Karpas-422 (cell line): ENCODE results near the gene HOXA3. TPM values are rescaled to one million over a fixed set of nuclear protein-coding genes. Genes with fewer than 3 reads are reported as not detected.

Experiments used
- DNase-seq: peaks from one replicate; pipeline ENCODE4 v3.0.0-alpha.2; 2015
- H2AFZ ChIP-seq: fragments of 200-600 bp; sonication (generic); 2 replicates; pipeline ENCODE4 v1.6.1; 2014; ENCODE audit warnings: antibody characterized with exemption, low read length, mixed read lengths
- H3K27ac ChIP-seq: fragments of 200-600 bp; sonication (generic); 2 replicates; pipeline ENCODE4 v1.5.1; 2014; ENCODE audit warnings: mild to moderate bottlenecking, low read length, moderate library complexity
- H3K27me3 ChIP-seq: fragments of 200-600 bp; sonication (generic); 2 replicates; pipeline ENCODE4 v1.6.1; 2014; ENCODE audit warnings: low read length, mixed read lengths
- H3K36me3 ChIP-seq: fragments of 200-600 bp; sonication (generic); 2 replicates; pipeline ENCODE4 v1.6.1; 2014; ENCODE audit warnings: low read length, mixed read lengths; ENCODE audit not compliant: insufficient read depth
- H3K4me1 ChIP-seq: fragments of 200-600 bp; sonication (generic); 2 replicates; pipeline ENCODE4 v1.6.1; 2014; ENCODE audit warnings: mild to moderate bottlenecking, low read length, mixed read lengths
- H3K4me2 ChIP-seq: fragments of 200-600 bp; sonication (generic); 2 replicates; pipeline ENCODE4 v1.6.1; 2014; ENCODE audit warnings: low read length, low read depth, mild to moderate bottlenecking; ENCODE audit not compliant: poor library complexity, severe bottlenecking
- H3K4me3 ChIP-seq: fragments of 200-600 bp; sonication (generic); 2 replicates; pipeline ENCODE4 v1.5.1; 2014; ENCODE audit warnings: mild to moderate bottlenecking, antibody characterized with exemption, low read length, mixed read lengths
- H3K79me2 ChIP-seq: fragments of 200-600 bp; sonication (generic); 2 replicates; pipeline ENCODE4 v1.6.1; 2014; ENCODE audit warnings: mild to moderate bottlenecking, low read length, mixed read lengths
- H3K9ac ChIP-seq: fragments of 200-600 bp; sonication (generic); 2 replicates; pipeline ENCODE4 v1.6.0; 2014; ENCODE audit warnings: low read length
- H3K9me2 ChIP-seq: fragments of 200-600 bp; sonication (generic), shearing (Covaris generic); replicated peaks from 2 replicates; pipeline ENCODE4 v1.6.0; 2014; ENCODE audit warnings: mild to moderate bottlenecking, low read length, moderate library complexity; ENCODE audit not compliant: insufficient read depth
- H3K9me3 ChIP-seq: fragments of 300-700, 200-600 bp; sonication (generic); 2 replicates; pipeline ENCODE4 v1.6.1; 2014; ENCODE audit warnings: low read length, mixed read lengths
- H4K20me1 ChIP-seq: fragments of 200-600 bp; sonication (generic); 2 replicates; pipeline ENCODE4 v1.6.1; 2014; ENCODE audit warnings: mild to moderate bottlenecking, antibody characterized with exemption, low read length, low read depth; ENCODE audit not compliant: insufficient read depth
- total RNA-seq: library from RNA; depleted of rRNA; stranded (reverse); fragments of >200 nt; shearing (Covaris generic); gene quantifications from 2 replicates; pipeline ENCODE4 v1.2.3, GENCODE V29; 2014; ENCODE audit warnings: low replicate concordance

The HOXA3 gene
- total RNA-seq, 1 experiment from 2014 or later, result 1.3 TPM

DNA sequence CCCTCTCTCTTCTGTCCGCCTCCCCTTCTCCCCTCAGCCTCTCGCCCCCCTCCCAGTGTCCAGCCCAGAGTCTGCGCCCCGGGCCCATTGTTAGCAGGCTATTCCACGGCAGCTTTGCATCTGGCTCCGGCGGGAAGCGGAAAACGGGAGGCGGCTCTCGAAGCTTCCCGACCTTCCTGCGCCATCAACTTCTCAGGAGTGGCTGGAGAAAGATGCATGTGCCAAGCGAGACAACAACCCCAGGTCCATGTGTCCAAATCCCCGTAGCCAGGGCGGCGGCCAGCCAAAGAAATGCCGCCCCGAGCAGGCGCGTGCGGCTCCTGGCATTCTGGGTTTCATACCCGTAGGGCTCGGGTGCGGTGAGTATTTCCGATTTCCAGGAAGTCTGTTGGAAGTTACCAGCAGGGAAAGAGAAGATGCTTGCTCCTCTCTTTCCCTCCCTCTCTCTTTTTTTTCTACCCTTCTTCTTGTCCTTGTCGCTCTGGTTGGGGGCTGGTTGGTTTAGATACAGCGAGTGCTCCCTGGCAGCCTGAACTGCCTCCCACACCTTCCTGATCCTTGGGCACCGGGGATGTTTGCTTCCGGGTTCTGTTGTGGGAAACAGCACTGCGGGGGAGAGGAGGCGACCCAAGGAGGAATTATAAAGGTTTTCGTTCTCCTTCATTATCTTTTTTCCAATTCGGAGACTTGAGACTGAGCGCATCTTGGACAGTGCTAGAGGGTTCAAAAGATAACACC lies 48.7 kb downstream of the HOXA3 start:
- no peaks in the 10 kb centered on the region for H3K79me2 ChIP-seq
- H2AFZ ChIP-seq, result no peak overlapping the region
- H3K9me2 ChIP-seq, result no peaks in the 10 kb centered on the region
- H3K4me2 ChIP-seq, result no peak overlapping the region
- H3K9me3 ChIP-seq, result no peaks in the 10 kb centered on the region
- 0 out of 2 replicates have a peak, but pooled peaks cover 8% of the 10 kb centered on the region for H4K20me1 ChIP-seq
- no peaks in the 10 kb centered on the region for H3K27me3 ChIP-seq
- no peak for DNase-seq
- H3K36me3 ChIP-seq, result no peaks in the 10 kb centered on the region
- no peak overlapping the region for H3K27ac ChIP-seq
- no peak overlapping the region for H3K9ac ChIP-seq
- no peaks in the 10 kb centered on the region for H3K4me1 ChIP-seq
- H3K4me3 ChIP-seq, result no peak overlapping the region

- no peak within 1 kb of the TSS for H3K4me2 ChIP-seq
- no peaks in the 10 kb centered on the region for H3K36me3 ChIP-seq
- no peaks in the 10 kb centered on the region for H3K9me3 ChIP-seq
- no peak within 1 kb of the TSS for H3K27ac ChIP-seq
- 0 out of 2 replicates have a peak, but pooled peaks cover 8% of the 10 kb centered on the region for H4K20me1 ChIP-seq
- peaks cover 4% of the 10 kb centered on the region for H3K79me2 ChIP-seq
- peaks cover under 1% of the 10 kb centered on the region for H3K4me1 ChIP-seq
- no peak within 1 kb of the TSS for H3K4me3 ChIP-seq
- H3K27me3 ChIP-seq, result no peaks in the 10 kb centered on the region
- no peak for DNase-seq
- no peaks in the 10 kb centered on the region for H3K9me2 ChIP-seq
- H3K9ac ChIP-seq, result no peak within 1 kb of the TSS
- no peak within 1 kb of the TSS for H2AFZ ChIP-seq
These were observed 49.6 kb downstream of the HOXA3 start, which contains the start of gene HOXA2 for GRCh38 chr7:27102581-27103442. Gene HOXA2 (minus strand): TSS chr7:27102683. CDS start chr7:27102500, 183 bp downstream.

GRCh38 chr7:27101957-27102580 lies 50.3 kb downstream of the HOXA3 start:
- Histone ChIP-seq H3K4me1 (peaks cover 8% of the 10 kb centered on the region), H3K4me3 (no peak overlapping the region), H3K9ac (no peak overlapping the region), H3K36me3 (no peaks in the 10 kb centered on the region), H3K9me2 (no peaks in the 10 kb centered on the region), H3K9me3 (no peaks in the 10 kb centered on the region), H3K79me2 (peaks cover 12% of the 10 kb centered on the region), H3K27ac (no peak overlapping the region), H4K20me1 (0 out of 2 replicates have a peak, but pooled peaks cover 8% of the 10 kb centered on the region), H3K4me2 (no peak overlapping the region), H2AFZ (no peak overlapping the region), H3K27me3 (no peaks in the 10 kb centered on the region)
- no peak for DNase-seq

DNA sequence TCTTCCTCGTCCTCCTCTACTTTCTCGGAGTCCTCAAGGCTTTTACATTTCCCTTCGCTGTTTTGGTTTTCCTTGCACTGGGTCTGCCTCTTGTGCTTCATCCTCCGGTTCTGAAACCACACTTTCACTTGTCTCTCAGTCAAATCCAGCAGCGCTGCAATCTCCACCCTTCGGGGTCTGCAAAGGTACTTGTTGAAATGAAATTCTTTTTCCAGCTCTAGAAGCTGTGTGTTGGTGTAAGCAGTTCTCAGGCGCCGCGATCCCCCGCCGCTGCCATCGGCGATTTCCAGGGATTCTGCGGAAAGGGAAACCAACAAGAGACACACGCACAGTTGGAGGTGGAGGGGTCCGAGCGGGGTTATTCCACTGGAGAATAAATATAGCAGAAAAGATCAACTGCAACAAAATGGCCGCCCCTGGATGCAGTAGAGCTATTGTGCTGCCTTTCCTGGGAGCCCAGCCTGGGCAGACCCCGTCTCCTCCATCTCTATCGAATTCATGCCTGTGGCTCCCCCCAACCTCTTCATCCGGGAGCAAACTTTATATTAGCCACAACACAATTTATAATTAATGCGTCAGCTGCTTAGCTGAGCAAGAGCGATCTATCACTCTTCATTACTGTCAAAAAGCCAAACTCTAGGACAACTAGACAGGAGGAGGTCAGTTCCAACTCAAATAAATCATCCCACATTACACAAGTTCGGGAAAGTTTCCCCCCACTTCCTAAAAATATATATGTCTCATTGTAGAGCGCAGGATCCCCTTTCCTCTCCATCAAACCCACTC lies 51.0 kb downstream of the HOXA3 start:
- H3K4me2 ChIP-seq, result no peak overlapping the region
- no peak overlapping the region for H3K27ac ChIP-seq
- H3K9ac ChIP-seq, result no peak overlapping the region
- H3K4me1 ChIP-seq, result peaks cover 11% of the 10 kb centered on the region
- no peak overlapping the region for H2AFZ ChIP-seq
- H3K27me3 ChIP-seq, result no peaks in the 10 kb centered on the region
- peaks cover 15% of the 10 kb centered on the region for H3K79me2 ChIP-seq
- no peak overlapping the region for H3K4me3 ChIP-seq
- H3K36me3 ChIP-seq, result no peaks in the 10 kb centered on the region
- no peaks in the 10 kb centered on the region for H3K9me3 ChIP-seq
- no peak for DNase-seq
- H3K9me2 ChIP-seq, result no peaks in the 10 kb centered on the region
- 0 out of 2 replicates have a peak, but pooled peaks cover 8% of the 10 kb centered on the region for H4K20me1 ChIP-seq

DNA sequence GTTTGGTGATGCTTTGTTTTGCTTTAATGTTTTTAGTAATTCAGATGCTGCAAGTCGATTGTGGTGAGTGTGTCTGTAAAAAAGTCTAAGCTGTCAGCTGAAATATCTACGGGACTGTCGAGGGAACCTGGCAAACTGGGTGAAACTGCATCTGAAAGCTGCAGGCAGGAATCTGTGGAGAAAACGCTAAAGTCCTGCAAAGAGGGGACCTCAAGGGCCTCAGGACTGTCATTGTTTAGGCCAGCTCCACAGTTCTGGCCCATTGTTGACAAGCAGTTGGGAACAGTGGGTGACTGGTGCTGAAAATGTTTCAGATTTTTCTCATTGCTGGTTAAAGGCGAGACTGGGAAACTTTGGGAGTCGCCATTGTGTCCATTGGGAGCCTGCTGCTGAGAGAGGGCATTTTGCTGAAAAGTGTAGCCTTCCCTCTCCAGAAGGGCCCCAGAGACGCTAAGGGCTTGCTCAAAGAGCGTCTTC lies 51.7 kb downstream of the HOXA3 start:
- no peak for DNase-seq
- no peaks in the 10 kb centered on the region for H3K9me2 ChIP-seq
- no peak overlapping the region for H3K4me3 ChIP-seq
- no peaks in the 10 kb centered on the region for H3K9me3 ChIP-seq
- H3K9ac ChIP-seq, result no peak overlapping the region
- H4K20me1 ChIP-seq, result 0 out of 2 replicates have a peak, but pooled peaks cover 8% of the 10 kb centered on the region
- no peaks in the 10 kb centered on the region for H3K27me3 ChIP-seq
- H3K27ac ChIP-seq, result no peak overlapping the region
- H3K79me2 ChIP-seq, result peaks cover 15% of the 10 kb centered on the region
- H3K4me1 ChIP-seq, result peaks cover 11% of the 10 kb centered on the region
- H2AFZ ChIP-seq, result no peak overlapping the region
- no peaks in the 10 kb centered on the region for H3K36me3 ChIP-seq
- H3K4me2 ChIP-seq, result no peak overlapping the region

DNA sequence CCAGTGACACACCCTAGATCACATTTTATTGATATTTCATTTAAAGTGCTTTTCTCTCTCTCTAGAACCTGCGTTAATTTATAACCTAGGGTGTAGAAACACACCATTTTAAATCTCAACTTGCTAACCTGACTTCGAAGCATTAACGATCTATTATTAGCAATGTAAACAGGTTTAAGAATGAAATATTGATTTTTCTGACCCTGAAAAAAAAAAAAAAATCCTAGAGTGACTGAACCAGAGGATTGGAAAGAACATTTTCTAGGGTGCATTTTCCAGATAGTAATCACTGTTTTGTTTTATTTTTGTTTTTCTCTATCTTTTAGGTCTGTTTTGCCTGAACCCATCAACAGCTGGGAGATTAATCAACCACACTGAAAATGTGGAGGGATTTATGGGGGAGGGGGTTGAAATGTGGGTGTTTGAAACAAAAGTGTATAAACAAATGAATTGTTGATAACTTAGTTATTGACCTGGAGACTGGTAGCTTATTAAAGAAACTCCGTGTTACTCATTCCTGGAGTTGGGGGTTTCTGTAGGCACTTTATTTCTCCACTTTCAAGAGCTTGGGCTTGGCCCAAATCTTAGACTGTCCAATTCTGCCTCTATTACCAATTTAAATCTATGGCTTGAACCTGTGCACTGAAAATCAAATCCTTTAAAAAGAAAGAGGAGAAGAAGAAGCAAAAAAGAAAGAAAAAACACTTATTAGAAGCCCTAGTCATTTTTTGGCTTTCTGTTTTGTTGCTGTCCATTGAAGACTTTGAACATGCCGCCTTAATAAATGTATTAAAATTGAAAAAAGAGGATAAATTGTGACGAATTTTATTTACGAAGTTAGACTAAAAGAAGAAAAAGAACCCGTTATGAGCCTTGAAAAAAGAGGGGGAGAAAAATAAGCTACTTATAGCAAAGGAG lies 52.7 kb downstream of the HOXA3 start:
- H3K4me2 ChIP-seq, result no peak overlapping the region
- H3K27ac ChIP-seq, result no peak overlapping the region
- H3K9me3 ChIP-seq, result no peaks in the 10 kb centered on the region
- peaks cover 15% of the 10 kb centered on the region for H3K79me2 ChIP-seq
- H2AFZ ChIP-seq, result no peak overlapping the region
- no peaks in the 10 kb centered on the region for H3K36me3 ChIP-seq
- no peak overlapping the region for H3K4me3 ChIP-seq
- DNase-seq, result no peak
- no peak overlapping the region for H3K9ac ChIP-seq
- no peaks in the 10 kb centered on the region for H3K27me3 ChIP-seq
- H3K4me1 ChIP-seq, result peaks cover 18% of the 10 kb centered on the region
- 0 out of 2 replicates have a peak, but pooled peaks cover under 1% of the 10 kb centered on the region for H4K20me1 ChIP-seq
- H3K9me2 ChIP-seq, result no peaks in the 10 kb centered on the region
